SK-N-SH (cell line): ENCODE measurements around the gene GABRR1. TPM values are rescaled to one million over a fixed set of nuclear protein-coding genes. Genes with fewer than 3 reads are reported as not detected.

Experiments used
- CTCF ChIA-PET: fragments of 300-600, 350-600 bp; formaldehyde crosslinking; extraction: SDS; loops from one replicate; lab custom pipeline; 2021; lab: Yijun Ruan, JAX
- POLR2A ChIA-PET: fragments of 350-600 bp; sonication (Branson Sonifier 250); formaldehyde crosslinking; extraction: SDS; loops from one replicate; lab custom pipeline; 2020; ENCODE audit warnings: antibody characterized with exemption, inconsistent platforms; lab: Yijun Ruan, JAX
- DNase-seq: peaks from one replicate; pipeline ENCODE4 v3.0.0; 2012
- H2AFZ ChIP-seq: fragments of 200-600 bp; sonication (generic); 2 replicates; pipeline ENCODE4 v1.8.1; 2016; ENCODE audit warnings: antibody characterized with exemption, mild to moderate bottlenecking, low read depth
- H3F3A ChIP-seq: fragments of 200-600 bp; sonication (generic); replicated peaks from 2 replicates; pipeline ENCODE3; 2016; ENCODE audit warnings: antibody characterized with exemption, mild to moderate bottlenecking; ENCODE audit not compliant: insufficient read depth
- H3K27ac ChIP-seq, 2 experiments: fragments of 200-500 bp in 1 of 2; fragments of 200-600 bp in 1 of 2; sonication (Bioruptor generic) in 1 of 2; sonication (generic), shearing (Covaris generic) in 1 of 2; 2 replicates each; pipeline versions ENCODE4 v1.5.1 to v1.6.1; 2014 to 2016; ENCODE audit warnings: low read depth in 2 of 2, inconsistent platforms in 1 of 2, low read length in 1 of 2, mild to moderate bottlenecking in 1 of 2, mixed read lengths in 1 of 2
- H3K27me3 ChIP-seq: fragments of 200-600 bp; sonication (generic), shearing (Covaris generic); 2 replicates; pipeline ENCODE4 v1.6.1; 2016; ENCODE audit warnings: mixed run types; ENCODE audit not compliant: insufficient read depth
- H3K36me3 ChIP-seq, 2 experiments: fragments of 200-500 bp in 1 of 2; fragments of 200-600 bp in 1 of 2; sonication (Bioruptor generic) in 1 of 2; sonication (generic) in 1 of 2; replicated peaks in 1 of 2; 2 replicates each; pipeline versions ENCODE3 to v1.5.1; 2014 to 2016; ENCODE audit warnings: low read length in 1 of 2, mild to moderate bottlenecking in 1 of 2; ENCODE audit not compliant: insufficient read depth in 2 of 2, control insufficient read depth in 1 of 2
- H3K4me1 ChIP-seq, 2 experiments: fragments of 200-500 bp in 1 of 2; fragments of 200-600 bp in 1 of 2; sonication (Bioruptor generic) in 1 of 2; sonication (generic), shearing (Covaris generic) in 1 of 2; 2 replicates each; pipeline versions ENCODE4 v1.5.1 to v1.6.1; 2014 to 2016; ENCODE audit warnings: low read depth in 1 of 2, low read length in 1 of 2, mixed run types in 1 of 2; ENCODE audit not compliant: insufficient read depth in 2 of 2, control insufficient read depth in 1 of 2
- H3K4me2 ChIP-seq: fragments of 200-600 bp; sonication (generic), shearing (Covaris generic); 2 replicates; pipeline ENCODE4 v1.6.1; 2017; ENCODE audit warnings: mixed run types
- H3K4me3 ChIP-seq, 2 experiments: fragments of 200-500 bp in 1 of 2; fragments of 200-600 bp in 1 of 2; sonication (Bioruptor generic) in 1 of 2; sonication (generic), shearing (Covaris generic) in 1 of 2; 2 replicates each; pipeline versions ENCODE4 v1.5.1 to v1.8.1; 2014 to 2016; ENCODE audit warnings: low read depth in 2 of 2, inconsistent platforms in 1 of 2, low read length in 1 of 2, mild to moderate bottlenecking in 1 of 2, mixed read lengths in 1 of 2, moderate library complexity in 1 of 2
- H3K79me2 ChIP-seq: fragments of 200-600 bp; sonication (generic); 2 replicates; pipeline ENCODE4 v1.8.1; 2017; ENCODE audit warnings: mild to moderate bottlenecking; ENCODE audit not compliant: insufficient read depth
- H3K9ac ChIP-seq: fragments of 200-600 bp; sonication (generic); 2 replicates; pipeline ENCODE4 v1.6.1; 2017; ENCODE audit warnings: mixed run types
- H3K9me2 ChIP-seq: fragments of 200-600 bp; sonication (generic); 2 replicates; pipeline ENCODE4 v1.6.1; 2017; ENCODE audit warnings: mixed run types
- H3K9me3 ChIP-seq: fragments of 200-600 bp; sonication (generic); 2 replicates; pipeline ENCODE4 v1.6.1; 2017; ENCODE audit warnings: mixed run types, mild to moderate bottlenecking, moderate library complexity
- H4K20me1 ChIP-seq: fragments of 200-600 bp; sonication (generic); 2 replicates; pipeline ENCODE4 v1.6.1; 2017; ENCODE audit warnings: mild to moderate bottlenecking, mixed run types; ENCODE audit not compliant: insufficient read depth
- CTCF ChIP-seq: fragments of 200-600 bp; sonication (generic); IDR thresholded peaks from 2 replicates; pipeline ENCODE4 v1.6.1; 2017; ENCODE audit warnings: antibody characterized with exemption, mild to moderate bottlenecking, moderate library complexity
- GATA2 ChIP-seq: sonication (generic); formaldehyde crosslinking; IDR thresholded peaks from 2 replicates; pipeline ENCODE4 v1.5.0; 2020; ENCODE audit warnings: mild to moderate bottlenecking, missing genetic modification reagents
- MXI1 ChIP-seq: IDR thresholded peaks from 2 replicates; pipeline ENCODE4 v1.6.1; 2012; ENCODE audit warnings: mild to moderate bottlenecking, low read depth, low read length, improper control_type of control experiment
- PBX3 ChIP-seq: IDR thresholded peaks from 2 replicates; pipeline ENCODE4; 2012
- RAD21 ChIP-seq: IDR thresholded peaks from 2 replicates; pipeline ENCODE4 v1.6.1; 2012; ENCODE audit warnings: mild to moderate bottlenecking, low read length
- SMC3 ChIP-seq: IDR thresholded peaks from 2 replicates; pipeline ENCODE4 v1.6.1; 2012; ENCODE audit warnings: low read depth, low read length, improper control_type of control experiment
- WGBS: methylation state at CpG from one replicate; pipeline ENCODE4 v1.1.6; 2017; ENCODE audit warnings: low lambda C conversion rate; 5-methylcytosine and 5-hydroxymethylcytosine counted together
- polyA plus RNA-seq, 3 experiments: library from polyadenylated mRNA; depleted of rRNA; stranded (reverse); fragments of >200 nt; gene quantifications; 2 replicates each; pipeline ENCODE4 v1.2.3, GENCODE V29; 2012

The GABRR1 gene
- polyA plus RNA-seq, 1 of the 3 experiments (the other 2 are of a cell fraction): not detected

- no peak overlapping the region for H2AFZ ChIP-seq
- POLR2A ChIA-PET: no interaction called here
- DNase-seq: peak; percentile 61
- TF ChIP-seq SMC3: peak; percentile 87
- no peak for TF ChIP-seq GATA2
- TF ChIP-seq RAD21: peak; percentile 86
- no peak for TF ChIP-seq MXI1
- TF ChIP-seq PBX3: no peak
- peak; percentile 69 for TF ChIP-seq CTCF
- TF ChIP-seq, all 33 proteins: peak for 3
- Histone ChIP-seq H3K9me3 (no peaks in the 10 kb centered on the region), H3K4me3 (no peak overlapping the region), H3K4me1 (no peaks in the 10 kb centered on the region; a peak in 1 of 4 replicates), H4K20me1 (no peaks in the 10 kb centered on the region), H3K27me3 (no peaks in the 10 kb centered on the region), H3K9ac (no peak overlapping the region), H3K79me2 (no peaks in the 10 kb centered on the region), H3K4me2 (no peak overlapping the region), H3F3A (no peaks in the 10 kb centered on the region), H3K9me2 (no peaks in the 10 kb centered on the region), H3K36me3 (no peaks in the 10 kb centered on the region), H3K27ac (no peak overlapping the region)
- 18% methylated on average over 3 of the region's 3 CpGs for WGBS
- CTCF ChIA-PET: interaction anchor here (0.7 to 6.5 kb wide), 28 partner anchors 7 to 564 kb away, joined by 3 to 100 read pairs (median 4); partner anchors contain the start of gene SRSF12
Observed at GRCh38 chr6:89242574-89243330, 25.6 kb upstream of the GABRR1 start.

GRCh38 chr6:89239338-89239737 lies 22.2 kb upstream of the GABRR1 start:
- Histone ChIP-seq H3K27ac (no peak overlapping the region), H3K4me1 (no peaks in the 10 kb centered on the region; a peak in 1 of 4 replicates), H3K4me3 (no peak overlapping the region), H3K79me2 (no peaks in the 10 kb centered on the region), H3K9me2 (no peaks in the 10 kb centered on the region), H3K9me3 (no peaks in the 10 kb centered on the region), H3F3A (no peaks in the 10 kb centered on the region), H3K4me2 (no peak overlapping the region), H3K9ac (no peak overlapping the region), H4K20me1 (no peaks in the 10 kb centered on the region), H2AFZ (no peak overlapping the region), H3K36me3 (no peaks in the 10 kb centered on the region), H3K27me3 (no peaks in the 10 kb centered on the region)
- WGBS: 97% methylated on average over 3 of the region's 3 CpGs
- TF ChIP-seq CTCF: peak; percentile 37
- TF ChIP-seq SMC3: no peak
- peak; percentile 34 for DNase-seq
- ChIA-PET POLR2A (no interaction called here), CTCF (interaction anchor here (6.5 kb wide), 1 partner anchor 256 kb away, joined by 100 read pairs; no protein-coding TSS in a partner anchor)
